ENCODE measurements around the gene SYNJ2.
A peak's percentile ranks its signal among the peaks of the same experiment; 100 is the strongest.
"Not testable (repeated sequence)": the region's sequence is repeated elsewhere in the genome, so short reads cannot be mapped to it uniquely, and the experiment has no call there.

Gene SYNJ2

GRCh38 chr6:157954150-157955117, 27.2 kb upstream of the SYNJ2 start:
- peak; percentile 66 for DNase-seq (ENCODE audit: low spot score)

GRCh38 chr6:157955675-157956074, 26.0 kb upstream of the SYNJ2 start:
- no peak for DNase-seq (ENCODE audit: low spot score)

- no peak for DNase-seq (ENCODE audit: low spot score)
Observed at GRCh38 chr6:157956171-157956730, 25.4 kb upstream of the SYNJ2 start.

- no peak for DNase-seq (ENCODE audit: low spot score)
Observed at GRCh38 chr6:157959451-157960227, 22.0 kb upstream of the SYNJ2 start.

GRCh38 chr6:157961153-157961831, 20.4 kb upstream of the SYNJ2 start:
- no peak for DNase-seq (ENCODE audit: low spot score)

GRCh38 chr6:157961832-157962575, 19.7 kb upstream of the SYNJ2 start:
- DNase-seq (ENCODE audit: low spot score) = no peak

- DNase-seq (ENCODE audit: low spot score) = no peak
Observed at GRCh38 chr6:157962601-157963302, 18.9 kb upstream of the SYNJ2 start.

GRCh38 chr6:157964100-157964499, 17.6 kb upstream of the SYNJ2 start:
- DNase-seq (ENCODE audit: low spot score) = no peak

GRCh38 chr6:157965387-157965786, 16.3 kb upstream of the SYNJ2 start:
- DNase-seq (ENCODE audit: low spot score) = no peak

GRCh38 chr6:157966589-157966977, 15.1 kb upstream of the SYNJ2 start:
- no peak for DNase-seq (ENCODE audit: low spot score)

GRCh38 chr6:157967020-157967419, 14.6 kb upstream of the SYNJ2 start:
- no peak for DNase-seq (ENCODE audit: low spot score)

GRCh38 chr6:157967486-157967885, 14.2 kb upstream of the SYNJ2 start:
- no peak for DNase-seq (ENCODE audit: low spot score)

GRCh38 chr6:157972177-157972576, 9.5 kb upstream of the SYNJ2 start:
- not testable (repeated sequence) for DNase-seq (ENCODE audit: low spot score)

GRCh38 chr6:157974341-157974894, 7.2 kb upstream of the SYNJ2 start:
- DNase-seq (ENCODE audit: low spot score) = no peak

GRCh38 chr6:157974967-157975366, 6.7 kb upstream of the SYNJ2 start:
- DNase-seq (ENCODE audit: low spot score) = no peak

GRCh38 chr6:157975456-157975855, 6.2 kb upstream of the SYNJ2 start:
- DNase-seq (ENCODE audit: low spot score) = no peak

GRCh38 chr6:157976345-157977175, 5.1 kb upstream of the SYNJ2 start:
- DNase-seq (ENCODE audit: low spot score) = no peak

- no peak for DNase-seq (ENCODE audit: low spot score)
Observed at GRCh38 chr6:157977176-157977804, 4.4 kb upstream of the SYNJ2 start.
